GM18505 (cell line): ENCODE measurements around the gene TRNP1.

Experiments used
- ATAC-seq: cut with Tn5 transposase; IDR thresholded peaks from one replicate; pipeline ENCODE4 v1.9.1; 2021; ENCODE audit not compliant: unreplicated experiment
- POLR2A ChIP-seq: IDR thresholded peaks from 4 replicates; pipeline ENCODE4 v1.6.1; 2011; ENCODE audit warnings: borderline replicate concordance; ENCODE audit not compliant: insufficient read depth, insufficient read length; ENCODE audit errors: extremely low read depth

Gene TRNP1

DNA sequence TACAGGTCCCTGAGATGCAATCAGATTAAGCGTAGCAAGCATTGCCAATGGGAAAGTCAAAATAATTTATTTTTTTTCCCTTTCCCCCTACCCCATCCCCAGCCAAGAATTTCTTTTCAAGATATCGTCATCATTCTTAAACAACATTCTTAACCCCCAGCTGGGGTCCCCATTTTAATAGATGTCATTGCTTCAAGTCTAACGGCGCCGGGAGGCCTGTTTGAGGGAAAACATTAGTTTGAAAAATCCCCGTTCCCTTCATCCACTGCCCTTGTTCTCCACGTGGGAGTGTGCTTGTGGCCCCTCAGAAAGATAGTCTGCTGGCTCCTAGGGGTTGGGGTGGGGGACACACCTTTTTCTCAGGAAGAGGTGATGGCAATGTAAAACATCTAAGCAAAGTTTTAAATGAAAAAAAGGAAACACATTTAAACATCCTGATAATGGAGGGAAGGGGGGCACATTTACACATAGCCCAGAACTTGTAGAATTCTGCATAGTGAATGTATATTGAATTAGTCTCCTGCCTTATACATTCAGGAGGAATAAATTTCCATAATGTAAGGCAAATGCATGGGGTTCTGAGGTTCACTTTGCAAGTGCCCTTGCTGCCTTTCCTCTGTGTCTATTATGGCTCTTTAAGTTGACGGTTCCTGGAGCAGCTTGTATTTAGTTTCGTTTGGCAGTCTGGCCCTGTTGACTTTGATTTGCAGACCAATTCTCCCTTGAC, 6.8 kb downstream of the TRNP1 start:
- no peak for ATAC-seq
- no peak for TF ChIP-seq POLR2A

DNA sequence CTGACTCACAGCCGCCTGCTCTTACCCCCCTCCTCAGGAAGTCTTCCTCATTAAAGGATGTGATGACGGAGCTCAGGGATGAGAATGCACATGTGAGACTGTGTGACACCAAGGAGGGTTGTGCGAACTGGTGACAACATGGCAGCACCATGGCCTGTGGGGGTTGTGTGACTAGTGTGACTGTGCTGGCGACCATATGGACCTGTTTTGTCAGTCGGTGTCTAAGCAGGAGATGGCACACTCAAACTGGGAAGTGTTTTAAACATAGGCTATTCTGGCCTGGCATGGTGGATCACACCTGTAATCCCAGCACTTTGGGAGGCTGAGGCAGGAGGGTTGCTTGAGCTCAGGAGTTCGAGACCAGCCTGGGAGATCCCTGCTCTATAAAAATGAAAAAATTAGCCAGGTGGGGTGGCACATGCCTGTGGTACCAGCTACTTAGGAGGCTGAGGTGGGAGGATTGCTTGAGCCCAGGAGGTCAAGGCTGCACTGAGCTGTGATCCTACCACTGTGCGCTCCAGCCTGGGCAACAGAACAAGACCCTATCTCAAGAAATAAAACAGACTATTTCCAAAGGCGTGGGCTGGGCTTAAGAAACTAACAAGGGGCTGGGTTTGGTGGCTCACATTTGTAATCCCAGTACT, 7.4 kb downstream of the TRNP1 start:
- ATAC-seq, result no peak
- TF ChIP-seq POLR2A, result no peak

DNA sequence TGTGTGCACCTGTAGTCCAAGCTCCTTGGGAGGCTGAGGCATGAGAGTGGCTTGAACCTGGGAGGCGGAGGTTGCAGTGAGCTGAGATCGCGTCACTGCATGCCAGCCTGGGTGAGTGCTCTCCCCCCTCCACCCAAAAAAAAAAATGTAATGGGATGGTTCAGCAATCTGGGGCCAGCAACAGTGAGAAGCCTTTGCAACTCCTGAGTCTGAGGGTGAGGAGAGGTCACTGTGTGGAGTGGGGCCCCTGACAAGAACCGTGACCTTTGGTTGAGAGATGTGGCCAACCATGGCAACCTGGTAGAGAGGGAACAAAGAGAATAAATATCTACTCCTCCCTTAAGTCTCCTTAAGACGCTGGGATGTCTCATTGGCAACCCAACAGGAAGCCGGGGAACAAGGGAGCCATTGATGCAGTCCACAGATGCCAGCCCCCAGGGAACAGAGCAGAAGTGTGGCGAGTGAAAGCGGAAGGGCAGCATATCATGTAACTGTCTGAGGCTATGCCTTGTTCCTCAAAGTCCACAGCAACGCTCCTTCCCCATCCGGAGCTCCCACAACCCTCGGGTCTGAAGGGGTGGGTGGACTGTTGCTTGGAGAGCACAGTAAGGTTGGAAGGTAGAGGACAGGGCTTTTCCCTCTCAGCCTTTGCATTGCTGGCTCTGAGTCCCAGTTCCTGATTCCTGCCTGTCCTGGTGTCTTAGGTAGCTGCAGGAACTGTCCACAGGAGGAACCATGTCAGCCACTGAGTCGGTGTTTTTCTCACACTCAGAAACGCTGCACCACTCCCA, 8.3 kb downstream of the TRNP1 start:
- ATAC-seq, result no peak
- no peak for TF ChIP-seq POLR2A

DNA sequence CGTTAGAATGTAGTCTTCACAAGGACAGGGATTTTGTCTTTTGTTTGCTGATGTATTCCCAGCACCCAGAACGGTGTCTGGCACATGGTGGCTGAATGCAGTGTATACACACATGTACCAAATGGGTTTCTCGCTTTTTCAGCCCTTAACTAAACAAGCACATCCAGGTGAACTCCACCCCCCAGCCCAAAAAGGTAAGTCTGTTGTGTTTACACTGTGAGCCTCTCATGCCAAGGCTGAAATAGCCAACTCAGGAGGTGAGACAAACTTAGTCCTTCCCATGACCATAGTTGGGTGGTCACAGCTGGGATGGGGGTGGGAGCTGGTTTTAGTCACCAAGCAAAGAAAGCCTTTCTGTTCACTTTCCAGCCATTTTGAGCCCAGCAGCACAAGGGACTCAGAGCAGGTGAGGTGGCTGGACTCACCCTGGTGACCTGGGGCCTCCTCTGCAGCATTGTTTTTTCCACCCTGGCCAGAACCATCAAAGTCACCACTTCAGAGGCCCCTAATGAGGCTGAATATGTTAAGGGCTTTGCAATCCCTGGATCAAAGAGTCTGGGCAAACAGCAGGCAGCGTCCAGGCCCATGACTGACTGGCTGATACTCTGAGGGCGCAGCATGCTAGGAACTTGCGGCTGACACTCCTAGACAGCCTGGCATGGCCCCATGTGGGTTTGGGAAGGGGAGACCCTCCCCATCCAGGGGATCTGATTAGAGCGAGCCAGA, 10.4 kb downstream of the TRNP1 start:
- ATAC-seq, result no peak
- no peak for TF ChIP-seq POLR2A

DNA sequence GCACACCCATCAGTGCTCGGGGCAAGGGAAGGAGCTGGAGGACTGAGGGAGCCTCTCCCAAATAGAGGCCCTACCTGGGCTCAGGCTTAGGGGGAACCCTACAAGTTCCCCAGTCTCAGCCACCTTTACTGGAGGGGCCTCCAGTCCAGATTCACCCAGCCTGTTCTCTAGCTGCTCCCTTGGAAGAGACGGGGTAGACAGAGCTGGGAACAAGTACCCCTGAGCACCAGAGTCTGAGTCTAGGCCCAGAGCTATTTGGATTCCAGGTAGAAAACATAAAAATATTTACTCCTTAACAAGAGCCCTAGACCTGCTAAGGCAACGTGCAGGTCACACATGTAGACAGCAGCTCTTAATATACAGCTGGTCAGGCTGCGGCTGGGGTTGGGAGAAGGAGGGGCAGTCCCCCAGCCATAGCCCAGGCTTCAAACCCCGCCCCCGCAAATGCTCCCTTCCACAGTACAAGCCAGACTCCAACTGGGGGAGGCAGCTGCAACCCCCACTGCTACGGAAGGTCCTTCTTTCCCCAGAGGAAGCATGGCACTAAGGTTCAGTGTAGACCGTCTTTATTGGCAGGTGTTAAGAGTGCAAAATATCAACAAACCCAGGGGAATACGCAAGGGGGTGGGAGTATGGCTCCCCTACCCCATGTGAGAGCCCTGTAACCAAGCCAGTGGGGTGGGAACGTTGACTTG, 11.1 kb downstream of the TRNP1 start:
- no peak for ATAC-seq
- TF ChIP-seq POLR2A, result no peak

DNA sequence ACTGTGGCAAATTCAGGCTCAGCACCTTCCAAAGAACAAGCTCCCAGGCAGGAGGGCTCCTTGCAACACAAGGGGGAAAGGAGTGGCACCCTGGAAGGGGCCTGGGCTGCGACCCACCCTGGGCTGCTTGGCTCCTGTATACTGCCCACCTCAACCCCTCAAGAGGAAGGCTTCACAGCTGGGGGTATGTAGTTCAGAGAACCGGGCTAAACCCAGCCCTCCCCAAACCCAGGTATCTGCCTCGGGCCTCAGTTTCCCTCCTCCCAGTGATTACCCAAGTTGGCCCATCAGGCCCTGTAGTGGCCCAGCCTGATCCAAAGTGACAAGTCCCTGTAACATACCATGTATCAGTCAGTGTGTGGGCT, 11.7 kb downstream of the TRNP1 start:
- ATAC-seq, result no peak
- no peak for TF ChIP-seq POLR2A

DNA sequence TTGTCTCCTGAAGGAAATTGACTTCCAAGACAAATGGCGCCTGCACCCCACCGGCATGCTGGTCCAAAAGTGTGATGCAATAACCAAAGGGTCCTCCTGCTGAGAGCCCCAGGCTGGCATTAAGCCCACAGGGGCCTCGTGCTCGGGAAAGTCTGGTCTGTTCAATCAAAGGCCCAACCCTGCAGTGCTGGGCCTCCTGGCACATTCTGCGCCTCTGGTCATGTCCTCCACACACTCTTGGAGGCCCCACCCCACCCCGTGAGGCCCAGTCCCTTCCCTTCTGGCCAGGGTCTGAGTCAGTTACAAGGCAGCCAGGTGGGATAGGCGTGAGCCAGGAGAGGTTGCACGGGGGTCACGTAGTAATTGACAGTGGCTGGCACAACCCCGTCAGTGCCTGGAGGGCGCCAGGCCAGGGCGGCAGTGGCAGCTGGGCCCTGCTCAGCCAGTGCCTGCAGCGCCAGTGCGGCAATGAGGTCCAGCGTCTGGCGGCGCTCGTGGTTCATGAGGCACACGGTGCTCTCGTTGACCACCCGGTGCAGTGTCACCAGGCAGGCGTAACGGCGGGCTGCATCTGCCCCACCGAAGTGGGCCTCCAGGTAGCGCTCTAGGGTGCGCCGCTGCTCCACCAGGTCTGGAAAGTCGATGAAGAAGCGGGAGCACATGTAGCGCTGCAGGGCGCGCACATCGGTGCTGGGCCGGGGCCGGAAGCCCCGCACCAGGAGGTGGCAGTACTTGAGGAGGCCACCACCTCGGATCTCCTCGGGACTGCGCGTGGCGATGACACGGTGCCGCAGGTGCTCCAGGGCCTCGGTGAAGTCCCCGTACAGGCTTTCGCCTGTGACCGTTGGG, 12.4 kb downstream of the TRNP1 start:
- no peak for ATAC-seq
- TF ChIP-seq POLR2A, result no peak

DNA sequence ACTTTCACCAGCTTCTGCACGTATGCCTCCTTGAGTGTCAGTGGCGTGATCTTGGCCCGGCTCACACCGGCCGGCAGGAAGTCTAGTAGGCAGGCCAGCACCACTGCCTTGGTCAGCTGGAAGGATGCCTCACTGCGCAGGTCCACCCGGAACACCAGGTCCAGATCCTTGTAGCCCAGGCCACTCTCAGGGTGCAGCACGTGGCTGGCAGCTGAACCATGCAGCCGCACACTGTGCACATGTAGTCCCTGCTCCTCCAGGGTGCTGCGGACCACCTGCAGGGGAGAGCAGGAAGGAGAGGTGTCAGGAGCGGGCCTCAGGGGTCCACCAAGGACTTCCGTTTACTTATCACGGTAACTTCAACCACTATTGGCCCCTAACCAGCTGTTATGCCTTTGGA, 13.2 kb downstream of the TRNP1 start:
- ATAC-seq, result no peak
- TF ChIP-seq POLR2A, result no peak

DNA sequence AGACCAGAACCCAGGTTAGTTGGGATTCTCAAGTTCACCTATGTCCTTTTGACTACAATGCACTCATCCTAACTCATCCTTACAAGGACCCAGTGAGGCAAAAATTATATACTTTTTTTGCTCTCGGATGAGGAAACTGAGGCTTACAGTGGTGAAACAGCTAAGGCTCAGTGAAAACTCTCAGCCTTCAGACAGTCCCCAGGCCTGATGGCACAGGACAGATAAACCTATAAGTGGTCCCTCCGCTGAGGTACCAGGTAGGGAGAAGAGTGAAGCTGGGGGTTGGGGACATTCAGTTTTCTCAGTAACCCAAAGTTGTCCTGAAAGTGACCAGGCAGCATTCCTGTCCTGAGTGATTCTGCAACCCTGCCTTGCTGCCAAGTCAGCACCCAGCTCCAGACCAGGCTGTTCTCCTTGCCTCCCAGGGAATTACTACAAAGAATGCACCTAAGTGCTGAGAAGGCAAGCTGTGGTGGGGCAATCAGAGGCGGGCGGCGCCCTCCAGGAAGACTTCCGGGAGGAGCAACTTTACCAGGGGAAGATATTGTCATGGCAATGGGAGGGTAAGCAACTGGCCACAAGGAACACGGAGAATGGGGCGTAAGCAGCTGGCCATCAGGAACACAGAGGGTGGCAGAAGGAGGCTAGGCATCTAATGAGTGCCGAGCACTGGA, 14.6 kb downstream of the TRNP1 start:
- no peak for ATAC-seq
- TF ChIP-seq POLR2A, result no peak

DNA sequence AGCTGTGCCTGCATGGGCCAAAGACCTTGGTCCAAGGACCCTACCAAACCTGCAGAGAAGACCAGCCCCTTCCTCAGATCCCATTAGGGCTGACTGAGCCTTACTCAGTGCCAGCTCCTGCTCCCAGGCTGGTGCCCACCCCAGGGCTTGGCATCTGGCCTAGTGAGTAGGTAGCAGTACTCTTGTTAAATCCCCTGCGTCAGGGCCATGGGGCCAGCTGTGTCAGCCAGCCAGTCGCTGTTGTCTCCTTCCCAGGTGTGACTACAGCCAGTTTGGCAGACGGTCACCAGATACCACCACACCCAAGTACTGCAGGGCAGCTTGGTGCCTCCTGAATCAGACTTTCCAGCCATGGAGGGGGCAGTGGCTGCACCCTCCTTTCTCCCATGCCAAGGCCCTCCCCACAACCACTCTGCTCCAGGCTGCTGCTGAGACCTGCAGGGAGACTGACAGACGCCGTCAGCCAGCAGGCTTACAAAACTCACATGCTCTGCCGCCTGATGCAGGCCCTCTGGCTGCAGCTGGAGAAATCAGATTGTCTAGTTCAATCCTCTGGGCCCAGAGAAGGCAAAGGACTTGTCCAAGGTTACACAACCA, 16.2 kb downstream of the TRNP1 start:
- no peak for ATAC-seq
- TF ChIP-seq POLR2A, result no peak
